Neural progenitor cell (in vitro differentiated cells): Measurements from ENCODE around the gene PAPSS2. TPM values are rescaled to one million over a fixed set of nuclear protein-coding genes. Genes with fewer than 3 reads are reported as not detected.

Experiments
- DNase-seq: peaks from one replicate; pipeline ENCODE4 v3.0.0-alpha.2; 2016; ENCODE audit warnings: low spot score
- H2AFZ ChIP-seq: fragments of 200-600 bp; sonication (generic); replicated peaks from 2 replicates; pipeline ENCODE4 v1.6.1; 2016; ENCODE audit warnings: antibody characterized with exemption
- H3F3A ChIP-seq: fragments of 200-600 bp; sonication (generic); 2 replicates; pipeline ENCODE4 v1.6.1; 2016; ENCODE audit warnings: antibody characterized with exemption, low read depth
- H3K27ac ChIP-seq: fragments of 200-600 bp; sonication (generic); 2 replicates; pipeline ENCODE4 v1.5.1; 2016; ENCODE audit warnings: mild to moderate bottlenecking
- H3K27me3 ChIP-seq: fragments of 200-600 bp; sonication (generic); 2 replicates; pipeline ENCODE4 v1.6.1; 2016; ENCODE audit warnings: mild to moderate bottlenecking, moderate library complexity
- H3K36me3 ChIP-seq: fragments of 200-600 bp; sonication (generic); 2 replicates; pipeline ENCODE4 v1.5.1; 2016
- H3K4me1 ChIP-seq: fragments of 200-600 bp; sonication (generic); 2 replicates; pipeline ENCODE4 v1.6.1; 2016; ENCODE audit warnings: mixed run types
- H3K4me2 ChIP-seq: fragments of 200-600 bp; sonication (generic); 2 replicates; pipeline ENCODE4 v1.6.1; 2016
- H3K4me3 ChIP-seq: fragments of 200-600 bp; sonication (generic); 2 replicates; pipeline ENCODE4 v1.5.1; 2016
- H3K79me2 ChIP-seq: fragments of 200-600 bp; sonication (generic); 2 replicates; pipeline ENCODE4 v1.6.1; 2016; ENCODE audit warnings: low read depth
- H3K9ac ChIP-seq: fragments of 200-600 bp; sonication (generic); 2 replicates; pipeline ENCODE4 v1.6.1; 2016
- H3K9me3 ChIP-seq: fragments of 200-600 bp; sonication (generic); 2 replicates; pipeline ENCODE4 v1.5.1; 2016; ENCODE audit warnings: low read depth
- H4K20me1 ChIP-seq: fragments of 200-600 bp; sonication (generic); 2 replicates; pipeline ENCODE4 v1.6.1; 2016; ENCODE audit warnings: low read depth
- H3K27ac Mint-ChIP-seq: 3 replicates; pipeline ENCODE4 v1.8.0; 2021; ENCODE audit warnings: mixed read lengths
- H3K27me3 Mint-ChIP-seq: 2 replicates; pipeline ENCODE4 v1.8.0; 2022; ENCODE audit warnings: low read depth, mild to moderate bottlenecking, inconsistent platforms, moderate library complexity, mixed read lengths; ENCODE audit not compliant: insufficient read depth
- H3K36me3 Mint-ChIP-seq: 3 replicates; pipeline ENCODE4 v1.8.0; 2021; ENCODE audit warnings: mixed read lengths
- H3K4me1 Mint-ChIP-seq: 3 replicates; pipeline ENCODE4 v1.8.0; 2021; ENCODE audit warnings: mixed read lengths
- H3K4me3 Mint-ChIP-seq: 3 replicates; pipeline ENCODE4 v1.8.0; 2021; ENCODE audit warnings: mild to moderate bottlenecking, moderate library complexity, mixed read lengths
- H3K9me3 Mint-ChIP-seq: 3 replicates; pipeline ENCODE4 v1.8.0; 2020; ENCODE audit warnings: mixed read lengths
- EZH2 ChIP-seq: fragments of 200-600 bp; sonication (generic); IDR thresholded peaks from 2 replicates; pipeline ENCODE4 v1.6.1; 2017; ENCODE audit warnings: antibody characterized with exemption, mild to moderate bottlenecking, moderate library complexity
- EZH2phosphoT487 ChIP-seq: fragments of 200-600 bp; sonication (generic); IDR thresholded peaks from 2 replicates; pipeline ENCODE4 v1.6.1; 2017; ENCODE audit warnings: antibody characterized with exemption
- total RNA-seq: library from RNA; depleted of rRNA; stranded (reverse); fragments of >200 nt; gene quantifications from 2 replicates; pipeline ENCODE4 v1.2.3, GENCODE V29; 2015; ENCODE audit warnings: low replicate concordance
- TF ChIP-seq, protein P1 (sequence below): fragments of 200-600 bp; sonication (generic); IDR thresholded peaks from 2 replicates; pipeline ENCODE4 v1.5.1; 2017; ENCODE audit warnings: antibody characterized with exemption, mild to moderate bottlenecking

PAPSS2 gene
- total RNA-seq, 1 donor from 2014 or later, result 6.0 TPM

- no peaks in the 10 kb centered on the region for H3F3A ChIP-seq
- no peaks in the 10 kb centered on the region for H3K27me3 ChIP-seq
- H3K36me3 Mint-ChIP-seq, result peaks cover 18% of the 10 kb centered on the region
- no peaks in the 10 kb centered on the region for H3K9me3 ChIP-seq
- no peak overlapping the region for H3K27ac ChIP-seq
- no peaks in the 10 kb centered on the region for H3K9me3 Mint-ChIP-seq
- no peak overlapping the region for H3K4me2 ChIP-seq
- TF ChIP-seq EZH2phosphoT487, result no peak
- no peak for TF ChIP-seq EZH2
- TF ChIP-seq, protein P1, sequence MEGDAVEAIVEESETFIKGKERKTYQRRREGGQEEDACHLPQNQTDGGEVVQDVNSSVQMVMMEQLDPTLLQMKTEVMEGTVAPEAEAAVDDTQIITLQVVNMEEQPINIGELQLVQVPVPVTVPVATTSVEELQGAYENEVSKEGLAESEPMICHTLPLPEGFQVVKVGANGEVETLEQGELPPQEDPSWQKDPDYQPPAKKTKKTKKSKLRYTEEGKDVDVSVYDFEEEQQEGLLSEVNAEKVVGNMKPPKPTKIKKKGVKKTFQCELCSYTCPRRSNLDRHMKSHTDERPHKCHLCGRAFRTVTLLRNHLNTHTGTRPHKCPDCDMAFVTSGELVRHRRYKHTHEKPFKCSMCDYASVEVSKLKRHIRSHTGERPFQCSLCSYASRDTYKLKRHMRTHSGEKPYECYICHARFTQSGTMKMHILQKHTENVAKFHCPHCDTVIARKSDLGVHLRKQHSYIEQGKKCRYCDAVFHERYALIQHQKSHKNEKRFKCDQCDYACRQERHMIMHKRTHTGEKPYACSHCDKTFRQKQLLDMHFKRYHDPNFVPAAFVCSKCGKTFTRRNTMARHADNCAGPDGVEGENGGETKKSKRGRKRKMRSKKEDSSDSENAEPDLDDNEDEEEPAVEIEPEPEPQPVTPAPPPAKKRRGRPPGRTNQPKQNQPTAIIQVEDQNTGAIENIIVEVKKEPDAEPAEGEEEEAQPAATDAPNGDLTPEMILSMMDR, result no peak
- no peak overlapping the region for H2AFZ ChIP-seq
- DNase-seq, result no peak
- peaks cover 9% of the 10 kb centered on the region for H3K36me3 ChIP-seq
- H4K20me1 ChIP-seq, result no peaks in the 10 kb centered on the region
- H3K4me1 Mint-ChIP-seq, result no peaks in the 10 kb centered on the region
- no peak overlapping the region for H3K27ac Mint-ChIP-seq
- H3K27me3 Mint-ChIP-seq, result no peaks in the 10 kb centered on the region
- no peak overlapping the region for H3K4me3 Mint-ChIP-seq
- no peak overlapping the region for H3K9ac ChIP-seq
- H3K4me3 ChIP-seq, result no peak overlapping the region
- no peaks in the 10 kb centered on the region for H3K4me1 ChIP-seq
- H3K79me2 ChIP-seq, result no peaks in the 10 kb centered on the region
Observed at GRCh38 chr10:87761892-87762291, 102.2 kb downstream of the PAPSS2 start.

GRCh38 chr10:87763086-87763861 is 103.6 kb downstream of the PAPSS2 start:
- Histone ChIP-seq H3K27ac (no peak overlapping the region), H4K20me1 (peaks cover 2% of the 10 kb centered on the region), H3K79me2 (no peaks in the 10 kb centered on the region), H3K4me3 (no peak overlapping the region), H3K27me3 (no peaks in the 10 kb centered on the region), H3K9ac (no peak overlapping the region), H3K36me3 (peaks cover 16% of the 10 kb centered on the region), H2AFZ (no peak overlapping the region), H3K4me1 (no peaks in the 10 kb centered on the region), H3F3A (no peaks in the 10 kb centered on the region), H3K9me3 (no peaks in the 10 kb centered on the region), H3K4me2 (no peak overlapping the region)
- H3K27ac Mint-ChIP-seq, result no peak overlapping the region
- no peaks in the 10 kb centered on the region for H3K4me1 Mint-ChIP-seq
- H3K36me3 Mint-ChIP-seq, result peaks cover 27% of the 10 kb centered on the region
- no peak for DNase-seq
- no peaks in the 10 kb centered on the region for H3K27me3 Mint-ChIP-seq
- no peak overlapping the region for H3K4me3 Mint-ChIP-seq
- TF ChIP-seq EZH2phosphoT487 (no peak), EZH2 (no peak)
- TF ChIP-seq, protein P1, result no peak
- no peaks in the 10 kb centered on the region for H3K9me3 Mint-ChIP-seq

GRCh38 chr10:87764072-87764934 is 104.6 kb downstream of the PAPSS2 start:
- H3K36me3 Mint-ChIP-seq, result peaks cover 27% of the 10 kb centered on the region
- DNase-seq, result no peak
- no peaks in the 10 kb centered on the region for H3K9me3 Mint-ChIP-seq
- no peak overlapping the region for H2AFZ ChIP-seq
- H3K4me3 ChIP-seq, result no peak overlapping the region
- H3K27ac Mint-ChIP-seq, result no peak overlapping the region
- H3K36me3 ChIP-seq, result peaks cover 16% of the 10 kb centered on the region
- TF ChIP-seq EZH2phosphoT487 (no peak), EZH2 (no peak)
- TF ChIP-seq, protein P1, result no peak
- H3K4me2 ChIP-seq, result no peak overlapping the region
- H4K20me1 ChIP-seq, result peaks cover 3% of the 10 kb centered on the region
- no peak overlapping the region for H3K9ac ChIP-seq
- H3K4me3 Mint-ChIP-seq, result no peak overlapping the region
- H3K27me3 Mint-ChIP-seq, result no peaks in the 10 kb centered on the region
- H3K4me1 Mint-ChIP-seq, result no peaks in the 10 kb centered on the region
- no peaks in the 10 kb centered on the region for H3K27me3 ChIP-seq
- H3K79me2 ChIP-seq, result no peaks in the 10 kb centered on the region
- no peaks in the 10 kb centered on the region for H3K9me3 ChIP-seq
- H3K4me1 ChIP-seq, result no peaks in the 10 kb centered on the region
- no peaks in the 10 kb centered on the region for H3F3A ChIP-seq
- H3K27ac ChIP-seq, result no peak overlapping the region
